IgD-negative memory B cell (primary cell): Measurements from ENCODE around the gene FBXO31. TPM values are rescaled to one million over a fixed set of nuclear protein-coding genes. Genes with fewer than 3 reads are reported as not detected.
"Not testable (repeated sequence)": the region's sequence is repeated elsewhere in the genome, so short reads cannot be mapped to it uniquely, and the experiment has no call there.

Experiments
- H3K27ac Mint-ChIP-seq, 3 donors: one replicate each; pipeline ENCODE4 v1.8.0; 2020 to 2022; ENCODE audit warnings: mild to moderate bottlenecking in 3 of 3, mixed read lengths in 3 of 3, moderate library complexity in 1 of 3
- H3K27me3 Mint-ChIP-seq: one replicate; pipeline ENCODE4 v1.8.0; 2021; ENCODE audit warnings: mixed read lengths
- H3K36me3 Mint-ChIP-seq: one replicate; pipeline ENCODE4 v1.8.0; 2020; ENCODE audit warnings: mild to moderate bottlenecking, mixed read lengths
- H3K4me1 Mint-ChIP-seq, 3 donors: one replicate each; pipeline ENCODE4 v1.8.0; 2020 to 2022; ENCODE audit warnings: mixed read lengths in 3 of 3, mild to moderate bottlenecking in 1 of 3
- H3K4me3 Mint-ChIP-seq, 4 donors: one replicate each; pipeline ENCODE4 v1.8.0; 2020 to 2022; ENCODE audit warnings: mild to moderate bottlenecking in 4 of 4, mixed read lengths in 4 of 4, moderate library complexity in 3 of 4
- H3K9me3 Mint-ChIP-seq, 3 donors: one replicate each; pipeline ENCODE4 v1.8.0; 2020 to 2021; ENCODE audit warnings: mixed read lengths in 3 of 3, mild to moderate bottlenecking in 1 of 3
- polyA plus RNA-seq: library from polyadenylated mRNA; unstranded; fragments of 300-500 nt; fragmentation: Illumina TruSeq; gene quantifications from one replicate; pipeline ENCODE4 v1.2.3, GENCODE V29; 2021

The FBXO31 gene
- polyA plus RNA-seq, 1 donor from 2014 or later, result 22.1 TPM

DNA sequence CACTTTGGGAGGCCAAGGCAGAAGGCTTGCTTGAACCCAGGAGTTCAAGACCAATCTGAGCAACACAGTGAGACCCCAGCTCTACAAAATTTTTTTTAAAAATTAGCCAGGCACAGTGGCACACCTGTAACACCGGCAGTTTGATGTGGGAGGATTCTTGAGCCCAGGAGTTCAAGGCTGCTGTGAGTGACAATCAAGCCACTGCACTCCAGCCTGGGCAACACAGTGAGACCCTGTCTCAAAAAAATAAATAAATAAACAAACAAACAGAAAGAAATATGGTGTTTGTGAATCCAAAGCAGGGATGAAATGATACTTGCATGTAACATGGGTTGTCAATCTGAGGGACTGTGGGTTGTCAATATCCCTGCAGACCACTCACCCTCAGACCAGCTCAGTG is 16.6 kb downstream of the FBXO31 start:
- Mint-ChIP-seq H3K27me3 (no peaks in the 10 kb centered on the region), H3K9me3 (no peaks in the 10 kb centered on the region), H3K4me3 (no peak overlapping the region), H3K36me3 (no peaks in the 10 kb centered on the region), H3K4me1 (peaks cover 14 to 23% (median 19%) of the 10 kb centered on the region in 3 donors), H3K27ac (no peak overlapping the region)

DNA sequence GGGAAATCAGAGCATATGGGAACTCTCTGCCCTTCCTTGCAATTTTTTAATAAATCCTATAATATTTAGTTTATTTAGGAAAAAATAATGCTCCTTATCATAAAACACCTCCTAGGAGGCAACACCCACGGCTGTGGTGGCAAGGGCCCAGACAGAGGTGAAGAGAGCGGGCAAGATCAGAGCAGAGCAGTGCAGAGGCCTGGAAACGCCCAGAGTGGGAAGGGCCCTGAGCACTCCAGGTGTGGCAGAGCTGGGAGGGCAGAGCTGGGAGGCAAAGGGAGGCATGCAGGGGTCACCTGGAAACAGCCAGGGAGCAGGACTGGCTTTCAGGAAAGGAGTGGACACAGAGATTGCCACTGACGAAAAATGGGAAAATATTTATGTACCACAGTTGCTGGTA is 17.3 kb downstream of the FBXO31 start:
- H3K36me3 Mint-ChIP-seq, result no peaks in the 10 kb centered on the region

DNA sequence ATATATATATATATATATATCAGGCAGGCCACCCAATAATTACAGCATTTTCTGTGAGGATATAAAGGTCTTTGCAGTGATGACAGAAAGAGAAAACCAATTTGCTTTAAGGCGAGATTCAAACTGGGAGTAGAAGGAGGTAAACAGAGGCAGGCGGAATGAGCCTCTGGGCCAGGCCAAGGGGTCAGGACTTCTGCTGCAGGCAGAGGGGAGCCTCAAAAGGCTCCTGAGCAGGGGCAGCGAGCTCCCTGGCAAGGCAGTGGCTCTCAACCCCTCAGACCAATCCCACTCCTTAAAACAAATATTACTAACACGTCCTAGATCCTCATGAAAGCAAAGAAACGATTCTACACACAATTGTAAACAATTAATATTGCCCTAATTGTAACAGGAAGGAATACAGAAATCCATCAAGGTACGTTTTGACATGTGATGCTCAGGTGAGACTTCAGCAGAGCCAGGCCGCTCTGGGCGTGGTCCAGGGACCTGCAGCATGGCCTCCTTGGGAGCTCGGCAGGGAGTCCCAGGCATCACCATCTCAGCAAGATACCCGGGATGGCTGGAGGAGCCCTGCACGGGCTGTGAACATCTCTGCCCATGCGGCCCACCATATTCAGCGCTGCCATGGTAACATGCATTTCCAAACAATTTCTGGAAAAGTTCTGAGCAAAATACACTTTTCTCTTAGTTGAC is 18.4 kb downstream of the FBXO31 start:
- H3K4me1 Mint-ChIP-seq, result peaks cover 10 to 22% (median 19%) of the 10 kb centered on the region in 3 donors
- H3K27ac Mint-ChIP-seq, result no peak overlapping the region
- peaks cover 2% of the 10 kb centered on the region for H3K36me3 Mint-ChIP-seq
- H3K9me3 Mint-ChIP-seq, result no peaks in the 10 kb centered on the region
- no peak overlapping the region for H3K4me3 Mint-ChIP-seq
- H3K27me3 Mint-ChIP-seq, result no peaks in the 10 kb centered on the region

More for the DNA sequence above, 17.3 kb downstream of the FBXO31 start:
- H3K4me3 Mint-ChIP-seq, result no peak overlapping the region
- H3K27me3 Mint-ChIP-seq, result no peaks in the 10 kb centered on the region
- no peaks in the 10 kb centered on the region for H3K9me3 Mint-ChIP-seq
- peak overlapping the region in 1 of 3 donors; percentile 48 for H3K27ac Mint-ChIP-seq
- peaks cover 12 to 22% (median 19%) of the 10 kb centered on the region in 3 donors for H3K4me1 Mint-ChIP-seq

DNA sequence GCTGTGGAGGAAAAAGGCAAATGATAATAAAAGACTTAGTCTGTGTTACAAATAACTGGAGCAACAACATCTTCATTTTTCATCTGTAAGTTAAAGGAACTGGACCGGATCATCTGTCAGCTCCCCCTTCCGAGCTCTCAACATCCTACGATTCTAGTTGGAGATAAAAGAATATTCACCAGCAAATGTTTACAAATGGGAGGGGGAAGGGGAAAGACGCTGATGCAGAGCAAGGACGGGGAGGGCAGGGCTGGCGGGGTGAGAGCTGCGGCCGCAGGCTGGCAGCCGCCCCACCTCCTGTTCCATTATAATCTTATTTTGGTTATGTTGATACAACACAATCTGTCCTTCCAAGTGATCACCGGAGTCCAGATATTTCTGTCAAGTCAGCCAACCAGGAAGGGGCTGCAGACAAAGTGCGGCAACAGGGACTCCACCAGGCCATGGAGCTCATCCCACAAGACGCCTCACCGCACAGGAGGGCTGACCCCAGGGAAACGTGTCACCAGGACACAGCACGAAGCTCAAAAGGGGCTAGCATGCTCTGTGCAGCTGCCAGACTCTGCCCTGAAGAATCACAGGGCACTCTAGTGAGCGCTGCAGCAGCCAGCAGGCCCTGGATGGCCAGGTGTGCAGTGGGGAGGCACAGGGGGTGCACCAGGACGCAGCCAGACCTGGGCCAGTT is 19.7 kb downstream of the FBXO31 start:
- Mint-ChIP-seq H3K4me1 (peaks cover 10 to 21% (median 15%) of the 10 kb centered on the region in 3 donors), H3K27me3 (no peaks in the 10 kb centered on the region), H3K36me3 (peaks cover 2% of the 10 kb centered on the region), H3K4me3 (no peak overlapping the region), H3K27ac (no peak overlapping the region), H3K9me3 (no peaks in the 10 kb centered on the region)

DNA sequence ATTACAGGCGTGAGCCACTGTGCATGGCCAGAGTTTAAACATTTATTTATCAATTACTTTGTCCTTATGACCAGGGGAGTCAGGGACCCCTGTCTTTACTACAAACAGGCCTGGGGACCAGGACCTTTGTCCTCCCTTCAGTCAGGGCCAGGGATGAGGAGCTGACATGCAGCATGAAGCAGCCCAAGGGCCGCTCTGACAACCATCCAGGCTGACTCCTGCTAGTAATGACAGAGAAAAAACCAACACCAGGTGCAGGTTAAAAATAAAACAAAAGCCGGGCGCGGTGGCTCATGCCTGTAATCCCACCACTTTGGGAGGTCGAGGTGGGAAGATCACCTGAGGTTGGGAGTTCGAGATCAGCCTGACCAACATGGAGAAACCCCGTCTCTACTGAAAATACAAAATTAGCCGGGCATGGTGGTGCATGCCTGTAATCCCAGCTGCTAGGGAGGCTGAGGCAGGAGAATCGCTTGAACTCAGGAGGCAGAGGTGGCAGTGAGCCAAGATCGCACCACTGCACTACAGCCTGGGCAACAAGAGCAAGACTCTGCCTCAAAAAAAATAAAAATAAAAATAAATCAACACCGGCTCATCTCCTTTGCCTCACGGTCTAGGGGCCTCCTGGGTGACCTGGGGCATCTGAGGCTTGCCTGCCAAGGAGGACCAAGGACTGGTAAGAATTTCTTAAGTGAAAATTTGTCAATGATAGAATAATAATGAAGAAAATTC is 20.6 kb downstream of the FBXO31 start:
- not testable (repeated sequence) for H3K9me3 Mint-ChIP-seq

DNA sequence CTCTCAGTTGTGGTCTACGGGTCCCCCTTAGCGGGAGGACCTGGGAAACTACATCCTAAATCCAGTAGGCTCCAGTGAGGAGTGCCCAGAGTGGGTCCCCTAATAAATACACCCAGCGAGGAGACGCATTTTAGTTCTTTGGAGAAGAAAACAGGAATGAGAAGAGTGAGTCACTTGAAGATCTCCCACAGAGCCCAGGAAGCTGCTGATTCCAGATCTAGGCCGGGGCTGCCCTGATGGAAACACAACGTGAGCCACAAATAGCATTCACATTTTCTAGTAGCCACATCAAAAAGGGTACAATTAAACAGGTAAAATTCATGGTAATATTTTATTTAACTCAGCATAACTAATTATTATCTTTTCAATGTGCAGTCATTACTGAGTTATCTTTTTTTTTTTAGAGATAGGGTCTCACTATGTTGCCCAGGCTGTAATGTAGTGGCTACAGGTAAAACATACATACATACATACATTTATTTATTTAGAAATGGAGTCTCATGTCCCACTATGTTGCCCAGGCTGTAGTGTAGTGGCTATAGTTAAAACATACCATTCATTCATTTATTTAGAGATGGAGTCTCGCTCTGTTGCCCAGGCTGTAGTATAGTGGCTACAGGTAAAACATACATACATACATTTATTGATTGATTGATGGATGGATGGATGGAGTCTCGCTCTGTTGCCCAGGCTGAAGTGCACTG is 21.5 kb downstream of the FBXO31 start:
- no peak overlapping the region for H3K27ac Mint-ChIP-seq
- H3K27me3 Mint-ChIP-seq, result no peaks in the 10 kb centered on the region
- H3K4me1 Mint-ChIP-seq, result peaks cover 0 to 5% (median 2%) of the 10 kb centered on the region in 3 donors
- no peak overlapping the region for H3K4me3 Mint-ChIP-seq
- H3K36me3 Mint-ChIP-seq, result peaks cover 2% of the 10 kb centered on the region
- no peaks in the 10 kb centered on the region for H3K9me3 Mint-ChIP-seq

More for the DNA sequence above, 20.6 kb downstream of the FBXO31 start:
- not testable (repeated sequence) for H3K27me3 Mint-ChIP-seq, H3K4me3 Mint-ChIP-seq, H3K36me3 Mint-ChIP-seq, H3K27ac Mint-ChIP-seq
- peaks cover 3 to 15% (median 6%) of the 10 kb centered on the region in 3 donors for H3K4me1 Mint-ChIP-seq

DNA sequence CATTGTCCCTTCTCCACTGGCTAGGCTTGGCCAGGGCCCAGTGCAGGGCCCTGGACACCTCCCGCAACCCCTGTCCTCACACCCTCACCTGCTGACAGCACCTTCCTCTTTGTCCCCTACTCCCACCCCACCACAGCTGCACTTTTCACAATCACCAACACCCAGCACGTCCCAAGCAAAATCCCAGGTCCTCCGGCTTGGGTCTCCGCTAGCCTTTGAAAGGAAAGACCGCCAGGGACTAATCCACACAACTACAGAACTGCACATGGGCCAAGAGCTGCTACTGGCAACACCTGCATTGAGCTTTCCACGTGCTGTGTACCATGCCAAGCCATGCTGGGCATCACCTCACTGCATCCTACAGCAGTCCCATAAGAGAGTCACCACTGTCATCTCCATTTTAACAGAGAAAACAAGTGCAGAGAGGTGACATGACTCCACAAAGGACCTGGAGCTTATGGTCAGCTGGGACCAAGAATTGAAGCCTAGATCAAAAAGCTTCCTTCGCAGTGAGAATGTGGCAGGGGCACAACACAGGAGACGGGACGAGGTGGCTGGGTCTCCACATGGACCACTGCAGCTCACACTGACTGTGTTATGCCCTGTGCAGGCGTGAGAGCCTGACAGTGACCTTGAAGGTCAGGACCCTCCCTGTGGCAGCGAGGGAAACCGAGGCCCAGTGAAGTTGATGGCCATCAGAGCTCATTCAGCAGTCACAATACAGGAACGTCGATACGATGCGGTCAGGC is 22.5 kb downstream of the FBXO31 start:
- Mint-ChIP-seq H3K27ac (peak overlapping the region in 1 of 3 donors; percentile 16), H3K9me3 (no peaks in the 10 kb centered on the region), H3K4me1 (peaks cover 0 to 5% (median 2%) of the 10 kb centered on the region in 3 donors), H3K4me3 (no peak overlapping the region), H3K36me3 (peaks cover 2% of the 10 kb centered on the region), H3K27me3 (no peaks in the 10 kb centered on the region)

DNA sequence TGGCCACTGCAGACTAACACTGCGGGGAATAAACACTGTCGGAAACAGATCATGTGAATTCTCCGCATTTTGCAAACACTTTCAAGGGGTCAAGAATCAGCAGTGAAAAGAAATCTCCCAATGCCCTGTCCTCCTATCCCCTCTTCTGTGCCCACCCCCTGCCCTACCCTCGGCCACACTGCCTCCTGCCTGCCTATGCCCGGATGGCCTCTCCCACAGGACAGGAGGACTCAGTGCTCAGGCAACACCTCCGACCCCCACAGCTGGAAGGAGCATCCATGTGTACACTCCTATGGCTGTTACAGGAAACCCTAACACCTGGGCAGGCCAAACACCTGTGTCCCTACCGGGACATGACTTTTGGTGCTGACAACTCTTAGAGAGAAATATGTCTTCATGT is 24.5 kb downstream of the FBXO31 start:
- Mint-ChIP-seq H3K27me3 (no peaks in the 10 kb centered on the region), H3K4me1 (peaks cover 0 to 5% (median 0%) of the 10 kb centered on the region in 3 donors), H3K36me3 (peaks cover 2% of the 10 kb centered on the region), H3K9me3 (no peaks in the 10 kb centered on the region), H3K27ac (no peak overlapping the region), H3K4me3 (no peak overlapping the region)

DNA sequence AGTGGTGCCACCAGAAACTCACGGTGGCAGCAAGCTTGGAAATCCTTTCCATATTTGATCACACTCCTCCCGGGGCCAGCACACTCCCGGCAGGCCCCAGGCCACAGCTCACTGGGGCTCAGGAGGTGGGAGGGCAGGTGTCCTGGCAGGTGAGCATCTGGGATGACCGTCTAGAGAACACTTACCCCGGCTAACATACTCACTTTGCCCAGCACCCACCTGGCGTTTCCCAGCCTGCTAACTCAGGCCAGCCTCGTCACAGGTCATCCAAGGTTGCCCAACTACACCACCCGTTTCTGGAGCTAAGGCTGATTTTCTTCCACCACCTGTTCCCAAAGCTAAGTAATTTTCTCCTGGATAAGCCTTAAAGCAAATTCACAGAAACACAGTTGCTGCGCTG is 24.9 kb downstream of the FBXO31 start:
- no peaks in the 10 kb centered on the region for H3K27me3 Mint-ChIP-seq
- no peak overlapping the region for H3K4me3 Mint-ChIP-seq

DNA sequence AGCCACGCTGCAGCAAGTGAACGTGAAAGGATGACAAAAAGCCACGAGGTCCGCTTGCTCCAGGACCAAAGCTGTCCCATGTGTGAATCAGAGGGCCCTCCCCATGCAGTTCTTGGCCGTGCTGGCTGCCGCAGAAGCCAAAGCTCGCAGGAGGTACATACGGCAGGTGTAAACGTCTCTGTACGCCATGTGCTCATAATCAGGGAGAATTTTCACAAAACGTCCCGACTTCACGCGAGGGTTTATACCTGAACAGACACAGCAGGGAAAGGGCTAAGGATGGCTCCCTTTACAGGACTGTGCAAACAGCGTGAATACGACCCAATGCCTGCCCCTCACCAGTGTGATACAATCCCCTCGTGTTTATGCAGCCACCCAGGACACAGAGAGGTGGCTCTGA is 25.3 kb downstream of the FBXO31 start:
- H3K9me3 Mint-ChIP-seq, result no peaks in the 10 kb centered on the region
- no peaks in the 10 kb centered on the region for H3K27me3 Mint-ChIP-seq
- peaks cover 2% of the 10 kb centered on the region for H3K36me3 Mint-ChIP-seq
- H3K27ac Mint-ChIP-seq, result peak overlapping the region in 1 of 3 donors; percentile 10
- H3K4me3 Mint-ChIP-seq, result no peak overlapping the region
- H3K4me1 Mint-ChIP-seq, result peaks cover 0 to 5% (median 0%) of the 10 kb centered on the region in 3 donors

More for the DNA sequence above, 24.9 kb downstream of the FBXO31 start:
- peaks cover 2% of the 10 kb centered on the region for H3K36me3 Mint-ChIP-seq
- no peaks in the 10 kb centered on the region for H3K9me3 Mint-ChIP-seq
- H3K27ac Mint-ChIP-seq, result no peak overlapping the region
- H3K4me1 Mint-ChIP-seq, result peaks cover 0 to 5% (median 0%) of the 10 kb centered on the region in 3 donors

DNA sequence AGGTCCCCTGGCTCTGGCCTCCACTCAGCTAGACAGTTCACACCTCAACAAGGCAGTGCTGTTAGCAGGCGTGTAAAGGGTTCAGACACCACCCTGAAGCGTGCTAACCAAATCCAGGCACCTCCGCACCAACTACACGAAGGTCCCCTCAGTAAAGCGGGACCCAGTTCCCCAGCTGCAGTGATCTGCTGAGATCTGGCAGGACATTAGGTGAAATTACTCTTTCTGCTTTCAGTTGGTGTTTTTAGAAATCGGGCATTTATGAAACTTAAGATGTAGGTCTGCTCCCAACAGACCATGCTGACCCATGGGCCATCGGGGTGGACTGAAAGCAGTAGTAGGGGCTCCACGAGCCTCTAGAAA is 27.1 kb downstream of the FBXO31 start:
- Mint-ChIP-seq H3K27ac (no peak overlapping the region), H3K36me3 (peaks cover 2% of the 10 kb centered on the region), H3K27me3 (no peaks in the 10 kb centered on the region), H3K9me3 (no peaks in the 10 kb centered on the region), H3K4me3 (no peak overlapping the region), H3K4me1 (peaks cover 0 to 5% (median 0%) of the 10 kb centered on the region in 3 donors)

DNA sequence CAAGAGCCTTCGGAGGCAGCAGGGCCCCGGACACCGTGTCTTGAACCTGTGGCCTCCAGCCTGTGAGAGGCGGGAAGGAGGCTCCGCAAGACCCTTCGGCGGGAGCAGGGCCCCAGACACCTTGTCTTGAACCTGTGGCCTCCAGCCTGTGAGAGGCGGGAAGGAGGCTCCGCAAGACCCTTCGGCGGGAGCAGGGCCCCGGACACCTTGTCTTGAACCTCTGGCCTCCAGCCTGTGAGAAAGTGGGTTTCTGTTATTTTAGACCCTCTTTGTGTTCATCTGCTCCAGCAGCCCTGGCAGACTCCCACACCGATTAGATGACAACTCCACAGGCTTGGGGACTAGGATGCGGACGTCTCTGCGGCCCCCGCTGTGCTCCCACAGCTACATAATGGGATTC is 30.0 kb downstream of the FBXO31 start:
- no peak overlapping the region for H3K27ac Mint-ChIP-seq
- H3K4me1 Mint-ChIP-seq, result peaks cover 0 to 6% (median 0%) of the 10 kb centered on the region in 3 donors
- H3K36me3 Mint-ChIP-seq, result peaks cover 5% of the 10 kb centered on the region

DNA sequence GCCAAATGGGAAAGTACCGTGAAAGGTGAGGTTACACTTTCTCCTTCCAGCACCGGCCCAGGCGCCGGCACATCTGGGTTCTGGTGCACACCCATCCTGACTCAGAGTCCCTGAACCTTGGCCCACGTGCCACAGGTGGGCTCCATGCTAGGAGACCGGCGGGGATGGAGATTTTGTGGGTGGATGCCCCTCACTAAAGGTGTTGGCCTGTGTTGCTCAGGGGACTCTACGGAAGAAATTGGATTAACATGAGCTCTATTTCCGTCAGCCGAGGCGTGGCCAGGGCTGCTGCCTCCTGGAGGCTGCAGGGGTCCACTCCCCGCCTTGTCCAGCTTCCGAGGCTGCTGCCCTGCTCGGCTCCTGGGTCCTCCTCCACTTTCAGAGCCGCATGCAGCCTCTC is 30.8 kb downstream of the FBXO31 start:
- Mint-ChIP-seq H3K36me3 (peaks cover 5% of the 10 kb centered on the region), H3K27ac (no peak overlapping the region), H3K4me3 (no peak overlapping the region), H3K4me1 (peaks cover 0 to 6% (median 0%) of the 10 kb centered on the region in 3 donors), H3K9me3 (no peaks in the 10 kb centered on the region), H3K27me3 (no peaks in the 10 kb centered on the region)

More for the DNA sequence above, 30.0 kb downstream of the FBXO31 start:
- no peaks in the 10 kb centered on the region for H3K27me3 Mint-ChIP-seq
- H3K9me3 Mint-ChIP-seq, result no peaks in the 10 kb centered on the region
- H3K4me3 Mint-ChIP-seq, result no peak overlapping the region

DNA sequence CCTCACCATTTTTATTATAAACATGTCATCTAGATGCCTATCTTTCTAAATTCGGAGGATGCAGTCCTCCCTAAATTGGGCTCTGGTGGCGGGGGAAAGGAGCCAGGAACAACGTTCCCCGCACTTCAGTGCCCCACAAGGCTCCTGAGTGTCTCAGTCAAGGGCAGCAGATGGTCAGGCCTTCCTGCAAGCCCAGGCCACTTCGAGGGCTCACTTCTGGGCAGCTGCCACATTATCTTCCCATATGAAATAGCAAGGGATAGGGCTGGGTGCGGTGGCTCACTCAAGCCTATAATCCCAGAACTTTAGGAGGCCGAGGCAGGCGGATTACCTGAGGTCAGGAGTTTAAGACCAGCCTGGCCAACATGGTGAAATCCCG is 32.3 kb downstream of the FBXO31 start:
- Mint-ChIP-seq H3K4me3 (no peak overlapping the region), H3K27me3 (no peaks in the 10 kb centered on the region)

More for the DNA sequence above, 32.3 kb downstream of the FBXO31 start:
- Mint-ChIP-seq H3K36me3 (peaks cover 5% of the 10 kb centered on the region), H3K4me1 (peaks cover 0 to 6% (median 0%) of the 10 kb centered on the region in 3 donors), H3K27ac (no peak overlapping the region), H3K9me3 (no peaks in the 10 kb centered on the region)
